GM12878 (cell line): ENCODE measurements around the gene RPS6KA3. TPM values are rescaled to one million over a fixed set of nuclear protein-coding genes. Genes with fewer than 3 reads are reported as not detected.

Experiments
- ATAC-seq: fragments of 200-7000 bp; cut with Tn5 transposase; 3 replicates; pipeline ENCODE4 v1.9.1; 2020; ENCODE audit warnings: mild to moderate bottlenecking, moderate library complexity
- BruUV-seq: library from RNA; stranded (reverse); fragments of 400-500 nt; replicated peaks from 2 replicates; lab custom pipeline; 2021; lab: Mats Ljungman, UMichigan
- CTCF ChIA-PET: fragments of 300-600 bp; sonication (Branson Sonifier 250); formaldehyde crosslinking; extraction: SDS; loops from one replicate; lab custom pipeline; 2021; ENCODE audit warnings: inconsistent platforms; lab: Yijun Ruan, JAX
- POLR2A ChIA-PET: fragments of 350-600 bp; formaldehyde crosslinking; extraction: SDS; loops from one replicate; lab custom pipeline; 2021; ENCODE audit warnings: inconsistent platforms; lab: Charles Lee
- RAD21 ChIA-PET: fragments of 300-600 bp; sonication (Branson Sonifier 250); formaldehyde crosslinking; loops from one replicate; lab custom pipeline; 2023; ENCODE audit warnings: antibody characterized with exemption; ENCODE audit not compliant: unreplicated experiment; lab: Charles Lee
- SMC1A ChIA-PET: fragments of 300-600 bp; sonication (Branson Sonifier 250); formaldehyde crosslinking; loops from one replicate; lab custom pipeline; 2023; ENCODE audit not compliant: unreplicated experiment, uncharacterized antibody; lab: Charles Lee
- DNase-seq: peaks from one replicate; pipeline ENCODE4 v3.0.0-alpha.2; 2011; ENCODE audit warnings: low read depth, low spot score
- FAIRE-seq: peaks from 3 replicates; lab custom pipeline; 2011; peaks lifted over from hg19 to GRCh38; lab: Jason Lieb, UNC
- H2AFZ ChIP-seq: 2 replicates; pipeline ENCODE4 v1.6.0; 2011; ENCODE audit warnings: low read depth, low read length, control low read depth; ENCODE audit not compliant: control insufficient read depth
- H3K27ac ChIP-seq: 2 replicates; pipeline ENCODE4 v1.5.1; 2011; ENCODE audit warnings: control low read depth; ENCODE audit not compliant: control insufficient read depth, insufficient read depth
- H3K27me3 ChIP-seq, 2 experiments: replicated peaks in 1 of 2; 2 replicates each; pipeline versions ENCODE4 v1.6.0 to v1.6.1; 2011; ENCODE audit warnings: low read length in 1 of 2; ENCODE audit not compliant: control insufficient read depth in 2 of 2, insufficient read depth in 2 of 2
- H3K36me3 ChIP-seq, 2 experiments: 2 replicates each; pipeline ENCODE4 v1.5.1; 2011; ENCODE audit warnings: low read length in 1 of 2; ENCODE audit not compliant: control insufficient read depth in 2 of 2, insufficient read depth in 2 of 2
- H3K4me1 ChIP-seq: 2 replicates; pipeline ENCODE4 v1.6.1; 2011; ENCODE audit warnings: mild to moderate bottlenecking, low read length, moderate library complexity, mixed read lengths; ENCODE audit not compliant: control insufficient read depth, insufficient read depth
- H3K4me2 ChIP-seq: 2 replicates; pipeline ENCODE4 v1.6.0; 2011; ENCODE audit warnings: control low read depth; ENCODE audit not compliant: control insufficient read depth, insufficient read depth
- H3K4me3 ChIP-seq: fragments of 200-600 bp; sonication (generic); 2 replicates; pipeline ENCODE4 v1.5.1; 2016
- H3K79me2 ChIP-seq: 2 replicates; pipeline ENCODE4 v1.6.0; 2011; ENCODE audit warnings: low read length; ENCODE audit not compliant: control insufficient read depth, insufficient read depth
- H3K9ac ChIP-seq: 2 replicates; pipeline ENCODE4 v1.8.0; 2011; ENCODE audit warnings: low read length, control low read depth, mixed read lengths; ENCODE audit not compliant: control insufficient read depth, insufficient read depth
- H3K9me3 ChIP-seq: replicated peaks from 3 replicates; pipeline ENCODE4 v1.5.1; 2011; ENCODE audit warnings: mild to moderate bottlenecking, low read length; ENCODE audit not compliant: control insufficient read depth, insufficient read depth
- H4K20me1 ChIP-seq: 2 replicates; pipeline ENCODE4 v1.6.0; 2011; ENCODE audit not compliant: control insufficient read depth, insufficient read depth
- BCL3 ChIP-seq: IDR thresholded peaks from 2 replicates; pipeline ENCODE4 v1.6.1; 2011; ENCODE audit warnings: borderline replicate concordance, low read depth, mild to moderate bottlenecking, moderate library complexity, low read length; ENCODE audit not compliant: insufficient read depth, poor library complexity, severe bottlenecking
- DPF2 ChIP-seq: fragments of 450-650 bp; IDR thresholded peaks from 2 replicates; pipeline ENCODE4 v1.6.1; 2017; ENCODE audit warnings: mild to moderate bottlenecking
- KAT2A ChIP-seq: conservative IDR thresholded peaks from 2 replicates; pipeline ENCODE4 v1.6.1; 2011; ENCODE audit warnings: low read depth, low read length; ENCODE audit not compliant: control insufficient read depth
- KDM1A ChIP-seq: fragments of 200-600 bp; sonication (generic); IDR thresholded peaks from 2 replicates; pipeline ENCODE4 v1.6.1; 2016; ENCODE audit warnings: borderline replicate concordance
- NRF1 ChIP-seq: conservative IDR thresholded peaks from 2 replicates; pipeline ENCODE4 v1.6.1; 2011; ENCODE audit warnings: mild to moderate bottlenecking, low read depth, low read length, improper control_type of control experiment
- SP1 ChIP-seq: IDR thresholded peaks from one replicate; pipeline ENCODE4 v1.6.1; 2011; ENCODE audit warnings: low read depth, low read length
- SPI1 ChIP-seq: IDR thresholded peaks from 2 replicates; pipeline ENCODE4 v1.6.1; 2011; ENCODE audit warnings: low read depth, mild to moderate bottlenecking, low read length, moderate library complexity, borderline replicate concordance; ENCODE audit not compliant: insufficient read depth
- ZNF384 ChIP-seq: IDR thresholded peaks from 2 replicates; pipeline ENCODE4 v1.6.1; 2012; ENCODE audit warnings: low read depth, mild to moderate bottlenecking, low read length, improper control_type of control experiment, borderline replicate concordance
- ZSCAN29 ChIP-seq: fragments of 450-650 bp; IDR thresholded peaks from 2 replicates; pipeline ENCODE4 v1.6.1; 2017; ENCODE audit warnings: mild to moderate bottlenecking, moderate library complexity
- in situ Hi-C: fragments of 300-500 bp; cut with MboI; formaldehyde crosslinking; loops from 9 replicates; pipeline ENCODE4 v1.14.3; 2018; ENCODE audit warnings: mixed read lengths
- intact Hi-C: fragments of 100-400 bp; cut with micrococcal nuclease; formaldehyde crosslinking; loops from one replicate; pipeline ENCODE4 v1.14.2; 2022; ENCODE audit not compliant: unreplicated experiment
- polyA plus RNA-seq, 11 experiments: library from polyadenylated mRNA; depleted of rRNA in 4 of 11; unstranded in 6 of 11; stranded (reverse) in 5 of 11; fragments of >200 nt; fragmentation: Nextera tagmentation in 4 of 11; fragmentation: Illumina TruSeq in 1 of 11; extraction: Ambion mirVana in 4 of 11; extraction: Trizol in 1 of 11; gene quantifications; 1 replicate in 1 of 11; 2 replicates in 10 of 11; pipeline versions ENCODE4 v1.2.1 to v1.2.3, GENCODE V29; 2011 to 2016; ENCODE audit warnings: inconsistent platforms in 2 of 11, missing spikeins in 2 of 11, low read depth in 1 of 11
- total RNA-seq, 4 experiments: library from RNA; depleted of rRNA in 3 of 4; stranded (reverse); fragments of >200 nt in 3 of 4; fragmentation: Illumina TruSeq in 1 of 4; extraction: Trizol in 1 of 4; gene quantifications; 2 replicates each; pipeline versions ENCODE4 v1.2.1 to v1.2.3, GENCODE V29; 2013 to 2021
- TF ChIP-seq, protein P1 (sequence below): IDR thresholded peaks from 2 replicates; pipeline ENCODE4 v1.6.1; 2012; ENCODE audit warnings: low read depth, low read length, improper control_type of control experiment
- TF ChIP-seq, protein P2 (sequence below): fragments of 450-650 bp; formaldehyde crosslinking; IDR thresholded peaks from 2 replicates; pipeline ENCODE4 v1.4.0; 2020; ENCODE audit warnings: mild to moderate bottlenecking, moderate library complexity

Gene RPS6KA3
- total and polyA plus RNA-seq, 10 of the 15 experiments (the other 5 are each of a cell fraction or from before 2014, with no cell fraction given), result 2.8 to 35.6 (median 15.8) TPM

- TF ChIP-seq ZSCAN29, result no peak
- no peak for TF ChIP-seq KDM1A
- TF ChIP-seq BCL3, result no peak
These were observed 21.8 kb downstream of the RPS6KA3 start (continued) for GRCh38 chrX:20244931-20245330.

- POLR2A ChIA-PET, result no interaction called here
- CTCF ChIA-PET, result no interaction called here
- Histone ChIP-seq H3K9ac (no peak overlapping the region), H3K4me1 (no peaks in the 10 kb centered on the region), H3K4me3 (no peak overlapping the region), H3K9me3 (no peaks in the 10 kb centered on the region), H3K27ac (no peak overlapping the region), H4K20me1 (no peaks in the 10 kb centered on the region), H3K4me2 (no peak overlapping the region), H3K36me3 (no peaks in the 10 kb centered on the region), H2AFZ (no peak overlapping the region), H3K79me2 (no peaks in the 10 kb centered on the region; the same call in 1 of the 2 replicates), H3K27me3 (no peaks in the 10 kb centered on the region)
- SMC1A ChIA-PET, result no interaction called here
- RAD21 ChIA-PET, result no interaction called here
- intact Hi-C loops, result no loop called here
- FAIRE-seq (peak; percentile 31), DNase-seq (no peak), ATAC-seq (no peak)
- TF ChIP-seq SPI1 (no peak), KAT2A (no peak), SP1 (no peak), ZNF384 (no peak), DPF2 (no peak), NRF1 (no peak)
- TF ChIP-seq, protein P1, sequence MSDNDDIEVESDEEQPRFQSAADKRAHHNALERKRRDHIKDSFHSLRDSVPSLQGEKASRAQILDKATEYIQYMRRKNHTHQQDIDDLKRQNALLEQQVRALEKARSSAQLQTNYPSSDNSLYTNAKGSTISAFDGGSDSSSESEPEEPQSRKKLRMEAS, result no peak
- TF ChIP-seq, protein P2, sequence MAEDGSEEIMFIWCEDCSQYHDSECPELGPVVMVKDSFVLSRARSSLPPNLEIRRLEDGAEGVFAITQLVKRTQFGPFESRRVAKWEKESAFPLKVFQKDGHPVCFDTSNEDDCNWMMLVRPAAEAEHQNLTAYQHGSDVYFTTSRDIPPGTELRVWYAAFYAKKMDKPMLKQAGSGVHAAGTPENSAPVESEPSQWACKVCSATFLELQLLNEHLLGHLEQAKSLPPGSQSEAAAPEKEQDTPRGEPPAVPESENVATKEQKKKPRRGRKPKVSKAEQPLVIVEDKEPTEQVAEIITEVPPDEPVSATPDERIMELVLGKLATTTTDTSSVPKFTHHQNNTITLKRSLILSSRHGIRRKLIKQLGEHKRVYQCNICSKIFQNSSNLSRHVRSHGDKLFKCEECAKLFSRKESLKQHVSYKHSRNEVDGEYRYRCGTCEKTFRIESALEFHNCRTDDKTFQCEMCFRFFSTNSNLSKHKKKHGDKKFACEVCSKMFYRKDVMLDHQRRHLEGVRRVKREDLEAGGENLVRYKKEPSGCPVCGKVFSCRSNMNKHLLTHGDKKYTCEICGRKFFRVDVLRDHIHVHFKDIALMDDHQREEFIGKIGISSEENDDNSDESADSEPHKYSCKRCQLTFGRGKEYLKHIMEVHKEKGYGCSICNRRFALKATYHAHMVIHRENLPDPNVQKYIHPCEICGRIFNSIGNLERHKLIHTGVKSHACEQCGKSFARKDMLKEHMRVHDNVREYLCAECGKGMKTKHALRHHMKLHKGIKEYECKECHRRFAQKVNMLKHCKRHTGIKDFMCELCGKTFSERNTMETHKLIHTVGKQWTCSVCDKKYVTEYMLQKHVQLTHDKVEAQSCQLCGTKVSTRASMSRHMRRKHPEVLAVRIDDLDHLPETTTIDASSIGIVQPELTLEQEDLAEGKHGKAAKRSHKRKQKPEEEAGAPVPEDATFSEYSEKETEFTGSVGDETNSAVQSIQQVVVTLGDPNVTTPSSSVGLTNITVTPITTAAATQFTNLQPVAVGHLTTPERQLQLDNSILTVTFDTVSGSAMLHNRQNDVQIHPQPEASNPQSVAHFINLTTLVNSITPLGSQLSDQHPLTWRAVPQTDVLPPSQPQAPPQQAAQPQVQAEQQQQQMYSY (CRISPR knock-in tag), result no peak
- no TSS peak for BruUV-seq
- in situ Hi-C loops, result no loop called here
These were observed 26.5 kb downstream of the RPS6KA3 start for GRCh38 chrX:20240201-20240600.
